ENCODE measurements around the gene SERGEF.

SERGEF gene

GRCh38 chr11:17782603-17783337 lies 230.1 kb downstream of the SERGEF start:
- no peak for DNase-seq (ENCODE audit: low spot score)

DNA sequence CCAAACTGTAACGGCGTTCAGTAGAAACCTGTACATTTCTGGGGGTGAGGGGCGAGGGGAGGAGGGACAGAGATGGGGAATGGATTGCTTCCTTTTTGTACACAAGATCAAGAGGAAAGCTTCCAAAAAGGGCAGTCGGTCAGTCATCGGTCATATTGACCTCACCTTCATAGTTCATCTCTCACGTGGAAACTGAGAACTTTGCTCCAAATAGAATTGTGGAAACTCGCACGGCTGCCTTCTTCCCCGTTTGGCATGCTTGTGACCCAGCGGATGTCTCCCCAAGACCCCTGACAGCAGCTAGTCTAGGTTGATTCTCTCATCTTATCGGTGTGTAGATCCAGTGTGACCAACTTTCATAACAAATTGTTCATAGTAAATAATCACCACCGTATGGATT lies 230.7 kb downstream of the SERGEF start:
- DNase-seq (ENCODE audit: low spot score), result no peak

DNA sequence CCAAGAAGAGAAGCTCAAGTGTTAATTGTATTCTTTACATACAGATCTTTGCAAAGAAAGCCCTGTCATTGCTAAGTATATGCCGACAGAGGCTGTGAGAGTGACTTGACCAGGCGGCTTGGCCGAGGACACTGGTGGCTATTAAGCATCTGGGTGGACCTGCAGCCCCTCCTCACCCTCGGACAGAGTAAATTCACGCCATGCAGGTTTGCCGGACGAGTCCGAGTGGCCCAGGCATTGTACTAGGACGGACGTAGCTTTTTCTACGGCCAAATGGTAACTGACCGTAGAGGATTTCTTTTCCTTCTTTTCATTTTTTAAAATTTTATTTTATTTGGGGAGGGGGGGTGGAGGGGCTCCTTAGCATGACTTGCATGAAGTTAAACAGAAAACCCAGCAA lies 231.2 kb downstream of the SERGEF start:
- no peak for DNase-seq (ENCODE audit: low spot score)

DNA sequence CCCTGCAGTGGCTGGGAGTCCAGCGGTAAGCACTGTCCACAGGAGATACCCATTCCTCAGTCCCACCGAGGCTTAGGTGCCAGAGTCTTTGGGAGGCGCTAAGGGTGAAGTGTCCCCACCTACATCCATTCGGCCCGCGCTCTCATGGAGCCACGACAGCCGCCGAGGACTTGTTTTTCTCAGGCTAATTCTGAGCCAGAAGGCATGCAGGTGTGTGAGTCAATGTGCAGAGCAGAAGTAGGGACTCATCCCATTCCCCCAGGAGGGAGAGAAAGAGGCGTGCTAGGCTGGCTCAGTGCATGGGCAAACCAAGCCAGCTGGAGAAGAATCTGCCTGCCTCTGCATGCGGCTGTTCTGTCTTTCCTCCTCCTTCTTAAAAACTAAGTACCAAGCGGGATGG lies 231.6 kb downstream of the SERGEF start:
- no peak for DNase-seq (ENCODE audit: low spot score)

DNA sequence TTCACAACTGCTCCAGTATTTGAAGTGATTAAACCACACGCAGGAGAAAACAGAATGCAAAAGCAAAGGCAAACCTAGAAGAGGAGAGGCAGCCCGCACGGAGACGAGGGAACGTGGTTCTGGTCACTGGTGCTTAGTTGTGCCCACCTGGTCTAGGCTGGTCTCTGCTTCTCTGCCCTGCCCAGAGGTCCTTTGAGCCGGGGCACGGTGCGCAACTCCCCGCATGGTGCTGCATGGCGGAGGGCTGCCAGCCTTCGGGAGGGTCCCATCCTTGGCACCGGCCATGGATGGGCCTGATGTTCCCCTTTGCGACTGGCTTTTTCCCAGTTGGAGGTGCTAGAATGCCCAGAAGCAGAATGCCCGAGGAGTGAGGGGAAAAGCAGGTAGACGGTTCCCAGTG lies 232.2 kb downstream of the SERGEF start:
- no peak for DNase-seq (ENCODE audit: low spot score)

DNA sequence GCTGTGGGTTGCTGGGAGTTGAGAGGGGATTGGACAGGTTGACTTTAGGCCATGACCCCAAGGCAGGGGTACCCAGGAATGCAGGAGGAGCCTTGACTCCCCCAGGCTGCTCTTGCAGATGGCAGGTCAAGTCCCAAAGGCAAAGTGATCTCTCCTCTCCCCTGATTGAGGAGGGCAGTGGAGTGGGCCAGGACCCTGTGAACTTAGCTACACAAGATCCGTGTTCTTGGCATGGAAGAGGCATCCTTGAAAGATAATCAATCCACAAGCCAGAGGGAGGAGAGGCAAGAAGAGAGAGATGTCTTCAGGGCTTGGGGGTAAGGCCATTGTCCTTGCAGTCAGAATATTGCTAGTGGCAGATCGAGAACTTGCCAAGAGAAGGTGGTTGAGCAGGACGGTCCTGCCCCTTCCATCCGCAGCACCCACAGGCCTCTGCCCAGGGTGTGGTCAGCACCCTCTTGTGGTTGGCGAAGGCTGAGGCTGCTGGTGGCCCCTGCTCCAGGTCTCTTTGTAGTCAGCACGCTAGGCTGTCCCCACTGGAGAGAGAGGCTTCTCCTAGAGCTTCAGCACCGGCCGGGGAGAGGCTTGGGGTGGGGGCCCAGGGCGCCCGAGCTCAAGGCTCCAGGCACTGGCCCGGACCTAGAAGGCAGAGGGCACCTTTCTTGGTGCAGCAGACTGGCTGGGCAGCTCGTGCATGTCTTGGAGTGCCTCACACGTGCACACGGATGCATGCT lies 232.8 kb downstream of the SERGEF start:
- no peak for DNase-seq (ENCODE audit: low spot score)

- DNase-seq (ENCODE audit: low spot score), result no peak
Measured at GRCh38 chr11:17778956-17779860, 233.6 kb downstream of the SERGEF start.

- DNase-seq (ENCODE audit: low spot score), result no peak
Measured at GRCh38 chr11:17778352-17778751, 234.5 kb downstream of the SERGEF start.

DNA sequence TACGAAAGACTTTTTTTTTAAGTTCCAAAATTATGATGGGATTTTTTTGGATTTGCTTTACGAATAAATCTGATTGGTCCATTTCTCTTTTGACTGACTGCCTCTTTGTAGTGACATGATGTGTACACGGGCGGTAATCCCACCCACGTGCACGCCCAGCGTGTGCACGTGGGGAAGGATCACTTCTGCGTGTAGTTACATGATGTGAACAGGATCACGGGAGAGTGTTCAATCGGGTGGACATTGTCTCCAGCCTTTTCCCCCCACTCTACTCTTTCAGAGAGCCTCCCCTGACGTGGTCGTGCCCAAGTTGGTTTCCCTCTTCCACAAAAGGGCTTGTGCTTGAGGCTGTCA lies 235.1 kb downstream of the SERGEF start:
- no peak for DNase-seq (ENCODE audit: low spot score)

- DNase-seq (ENCODE audit: low spot score), result no peak
Measured at GRCh38 chr11:17777086-17777737, 235.6 kb downstream of the SERGEF start.

DNA sequence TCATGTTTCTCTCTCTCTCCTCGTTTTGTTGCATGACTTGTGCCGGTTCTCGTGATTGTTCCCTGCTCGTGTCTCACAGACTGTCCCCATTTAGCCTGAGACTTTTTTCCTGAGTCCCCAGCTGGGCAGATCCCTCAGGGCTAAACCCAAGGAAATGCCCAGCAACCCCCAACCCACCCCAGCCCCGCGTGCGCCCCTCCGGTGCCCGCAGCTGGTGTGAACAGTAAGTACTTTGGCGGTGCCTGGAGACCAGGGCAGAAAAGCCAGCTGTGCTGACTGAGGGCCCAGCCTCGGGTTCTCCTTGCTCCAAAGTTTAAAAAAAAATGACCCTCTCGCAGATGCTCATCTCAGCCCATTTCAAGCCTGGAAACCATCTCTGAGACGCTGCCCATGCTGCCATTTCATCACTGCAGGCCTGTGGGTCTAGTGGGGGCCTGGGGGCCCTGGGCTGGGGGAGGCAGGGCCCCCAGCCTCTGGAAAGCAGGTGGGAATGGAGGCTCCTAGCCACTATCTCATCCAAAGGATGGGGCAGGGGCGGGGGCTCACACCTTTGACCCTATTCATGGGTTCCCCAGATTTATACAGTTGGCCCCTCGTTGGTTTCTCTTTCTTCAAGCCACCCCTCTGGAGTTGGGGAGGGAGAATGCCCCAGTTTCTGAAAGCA lies 236.5 kb downstream of the SERGEF start:
- DNase-seq (ENCODE audit: low spot score), result no peak

- no peak for DNase-seq (ENCODE audit: low spot score)
Measured at GRCh38 chr11:17775507-17776211, 237.2 kb downstream of the SERGEF start.

- DNase-seq (ENCODE audit: low spot score), result no peak
Measured at GRCh38 chr11:17775035-17775348, 237.9 kb downstream of the SERGEF start.

GRCh38 chr11:17774232-17775034 lies 238.4 kb downstream of the SERGEF start:
- DNase-seq (ENCODE audit: low spot score), result no peak

- DNase-seq (ENCODE audit: low spot score), result no peak
Measured at GRCh38 chr11:17773674-17774073, 239.2 kb downstream of the SERGEF start.

DNA sequence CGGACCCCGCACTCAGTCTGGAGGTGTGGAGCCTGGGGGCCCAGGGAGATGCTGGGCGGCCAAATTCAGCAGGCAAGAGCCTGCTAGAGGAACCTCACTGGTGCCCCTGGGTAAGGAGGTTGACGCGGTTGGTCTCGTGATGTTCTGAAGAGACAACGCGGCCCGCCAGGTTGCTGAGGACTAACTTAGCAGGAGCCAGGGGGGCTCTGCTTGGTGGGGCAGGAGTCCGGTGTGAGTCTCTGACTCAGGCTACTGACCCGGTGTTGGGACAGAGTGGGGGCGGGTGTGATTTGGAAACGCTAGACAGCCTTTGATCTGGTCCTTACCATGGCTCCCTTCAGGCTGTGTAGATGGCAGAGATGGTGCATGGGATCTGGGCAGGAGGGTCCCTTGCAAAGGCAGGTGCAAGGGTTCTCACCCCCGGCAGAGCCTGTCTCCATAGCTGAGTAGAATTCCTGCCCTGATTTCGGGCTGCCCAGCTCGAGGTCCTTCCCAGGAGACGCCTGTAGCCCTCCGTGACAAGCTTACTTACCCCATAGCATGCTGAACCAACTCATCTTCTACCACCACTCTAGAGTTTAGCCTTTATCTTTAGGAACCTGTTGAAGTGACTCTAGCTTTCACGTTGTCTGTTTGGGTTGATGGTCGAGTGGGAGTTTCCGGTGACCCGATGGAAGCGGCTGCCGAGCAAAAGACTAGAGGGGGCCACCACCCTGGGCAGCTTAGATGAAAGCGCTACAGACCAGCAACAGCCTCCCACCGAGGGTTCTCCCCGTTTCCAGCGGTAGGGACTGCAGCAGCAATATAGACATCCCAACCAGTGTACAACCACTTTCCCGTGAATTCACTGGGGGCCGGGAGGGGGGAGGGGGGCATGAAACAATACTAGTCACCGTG lies 239.9 kb downstream of the SERGEF start:
- no peak for DNase-seq (ENCODE audit: low spot score)

DNA sequence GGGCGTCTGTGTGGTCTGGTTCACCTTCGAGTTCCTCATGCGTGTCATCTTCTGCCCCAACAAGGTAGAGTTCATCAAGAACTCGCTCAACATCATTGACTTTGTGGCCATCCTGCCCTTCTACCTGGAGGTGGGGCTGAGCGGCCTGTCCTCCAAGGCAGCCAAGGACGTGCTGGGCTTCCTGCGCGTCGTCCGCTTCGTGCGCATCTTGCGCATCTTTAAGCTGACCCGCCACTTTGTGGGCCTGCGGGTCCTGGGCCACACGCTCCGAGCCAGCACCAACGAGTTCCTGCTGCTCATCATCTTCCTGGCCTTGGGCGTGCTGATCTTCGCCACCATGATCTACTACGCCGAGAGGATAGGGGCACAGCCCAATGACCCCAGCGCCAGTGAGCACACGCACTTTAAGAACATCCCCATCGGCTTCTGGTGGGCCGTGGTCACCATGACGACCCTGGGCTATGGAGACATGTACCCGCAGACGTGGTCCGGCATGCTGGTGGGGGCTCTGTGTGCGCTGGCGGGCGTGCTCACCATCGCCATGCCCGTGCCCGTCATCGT lies 240.9 kb downstream of the SERGEF start:
- no peak for DNase-seq (ENCODE audit: low spot score)

GRCh38 chr11:17771415-17771814 lies 241.4 kb downstream of the SERGEF start:
- no peak for DNase-seq (ENCODE audit: low spot score)

- DNase-seq (ENCODE audit: low spot score), result no peak
Measured at GRCh38 chr11:17770917-17771316, 241.9 kb downstream of the SERGEF start.
